NCI-H2171 treated with DMSO at 0.1 percent for 48 hours (cell line): ENCODE data around the gene PRR23B.

Experiments
- DNase-seq: peaks from one replicate; lab custom pipeline; 2025; lab: John Stamatoyannopoulos, UW

The PRR23B gene

GRCh38 chr3:138974462-138974861 lies 46.3 kb downstream of the PRR23B start:
- DNase-seq, result no peak

- no peak for DNase-seq
These were observed 47.8 kb downstream of the PRR23B start for GRCh38 chr3:138972941-138973340.

GRCh38 chr3:138971766-138972320 lies 48.9 kb downstream of the PRR23B start:
- peak; percentile 74 for DNase-seq
